ENCODE measurements around the gene MYO1E. TPM values are rescaled to one million over a fixed set of nuclear protein-coding genes. Genes with fewer than 3 reads are reported as not detected.

MYO1E gene
- total and polyA plus RNA-seq, 4 donors, result 6.7 to 70.9 (median 21.6) TPM

GRCh38 chr15:59276225-59277178 lies 96.2 kb downstream of the MYO1E start:
- DNase-seq (ENCODE audit: low spot score), result no peak
- H3K9ac ChIP-seq (ENCODE audit: low read depth in 1 of 2, low read length in 2 of 2), result no peak overlapping the region
- no peaks in the 10 kb centered on the region for H3K36me3 ChIP-seq (ENCODE audit: control insufficient read depth in 4 of 4, insufficient read depth in 3 of 4, low read depth in 1 of 4, low read length in 3 of 4)
- no peak overlapping the region for H3K4me3 ChIP-seq (ENCODE audit: low read depth in 1 of 3, low read length in 3 of 3)
- no peaks in the 10 kb centered on the region for H3K27me3 ChIP-seq (ENCODE audit: control insufficient read depth in 4 of 4, insufficient read depth in 4 of 4, low read length in 3 of 4)
- H3K4me1 ChIP-seq (ENCODE audit: control insufficient read depth in 4 of 4, insufficient read depth in 4 of 4, low read length in 3 of 4), result peaks cover 2 to 24% (median 3%) of the 10 kb centered on the region in 4 donors
- WGBS, result 79% methylated on average over 15 of the region's 15 CpGs
- H3K27ac ChIP-seq (ENCODE audit: low read depth in 1 of 2, low read length in 2 of 2), result no peak overlapping the region
- no peaks in the 10 kb centered on the region for H3K9me3 ChIP-seq (ENCODE audit: control insufficient read depth in 4 of 4, low read length in 3 of 4)
- TF ChIP-seq CTCF (IDR thresholded peaks at IDR 0.05; ENCODE audit: low read depth, low read length, missing input control) (no peak), RAD21 (IDR thresholded peaks at IDR 0.05) (no peak), JUND (IDR thresholded peaks at IDR 0.05) (no peak), NR2F2 (IDR thresholded peaks at IDR 0.05) (no peak), FOXA1 (IDR thresholded peaks at IDR 0.05) (no peak), RXRA (IDR thresholded peaks at IDR 0.05) (no peak), SP1 (IDR thresholded peaks at IDR 0.05) (no peak), ATF3 (IDR thresholded peaks at IDR 0.05) (no peak), FOXA2 (IDR thresholded peaks at IDR 0.05) (no peak), YY1 (IDR thresholded peaks at IDR 0.05) (no peak), ZBTB33 (IDR thresholded peaks at IDR 0.05) (no peak), EGR1 (IDR thresholded peaks at IDR 0.05; ENCODE audit: low read depth in 2 of 2) (no peak), TAF1 (conservative IDR thresholded peaks at IDR 0.05) (no peak), HNF4G (IDR thresholded peaks at IDR 0.05) (no peak), GABPA (IDR thresholded peaks at IDR 0.05 in 1 of 2, conservative IDR thresholded peaks at IDR 0.05 in 1 of 2) (no peak)

- no peak for DNase-seq (ENCODE audit: low spot score)
- Histone ChIP-seq H3K9me3 (ENCODE audit: control insufficient read depth in 4 of 4, low read length in 3 of 4) (no peaks in the 10 kb centered on the region), H3K27me3 (ENCODE audit: control insufficient read depth in 4 of 4, insufficient read depth in 4 of 4, low read length in 3 of 4) (no peaks in the 10 kb centered on the region), H3K4me3 (ENCODE audit: low read depth in 1 of 3, low read length in 3 of 3) (no peak overlapping the region), H3K4me1 (ENCODE audit: control insufficient read depth in 4 of 4, insufficient read depth in 4 of 4, low read length in 3 of 4) (peaks cover 0 to 27% (median 5%) of the 10 kb centered on the region in 4 donors), H3K36me3 (ENCODE audit: control insufficient read depth in 4 of 4, insufficient read depth in 3 of 4, low read depth in 1 of 4, low read length in 3 of 4) (no peaks in the 10 kb centered on the region), H3K9ac (ENCODE audit: low read depth in 1 of 2, low read length in 2 of 2) (no peak overlapping the region), H3K27ac (ENCODE audit: low read depth in 1 of 2, low read length in 2 of 2) (peak overlapping the region in 1 of 2 donors; percentile 24)
- WGBS, result 88% methylated on average over 6 of the region's 6 CpGs
- TF ChIP-seq CTCF (IDR thresholded peaks at IDR 0.05; ENCODE audit: low read depth, low read length, missing input control) (no peak), YY1 (IDR thresholded peaks at IDR 0.05) (no peak), RAD21 (IDR thresholded peaks at IDR 0.05) (no peak), MAX (IDR thresholded peaks at IDR 0.05) (no peak), RXRA (IDR thresholded peaks at IDR 0.05) (no peak), HNF4G (IDR thresholded peaks at IDR 0.05) (no peak)
These were observed 98.3 kb downstream of the MYO1E start for GRCh38 chr15:59274126-59274970.

Data from liver (tissue), 9 donors.